Measurements from ENCODE around the gene EPHB2. TPM values are rescaled to one million over a fixed set of nuclear protein-coding genes. Genes with fewer than 3 reads are reported as not detected.

The EPHB2 gene
- polyA plus RNA-seq, 4 donors: 1.1 to 52.5 (median 15.8) TPM

GRCh38 chr1:22916471-22916820 is 205.8 kb downstream of the EPHB2 start:
- DNase-seq (peak; percentile 24 to 35), FAIRE-seq (no peak)
- Histone ChIP-seq H3K9me3 (ENCODE audit: control insufficient read depth in 2 of 2, insufficient read depth in 1 of 2, low read depth in 1 of 2, low read length in 1 of 2) (no peaks in the 10 kb centered on the region), H3K27ac (ENCODE audit: low read depth in 1 of 3, low read length in 2 of 3) (no peak overlapping the region), H3K27me3 (ENCODE audit: control insufficient read depth in 3 of 3, insufficient read depth in 3 of 3, low read length in 3 of 3) (peaks cover 0 to 2% (median 0%) of the 10 kb centered on the region in 3 donors), H3K4me1 (ENCODE audit: control insufficient read depth in 3 of 3, insufficient read depth in 2 of 3, low read depth in 1 of 3, low read length in 2 of 3) (peaks cover 0 to 4% (median 0%) of the 10 kb centered on the region in 3 donors), H3K36me3 (ENCODE audit: control insufficient read depth in 3 of 3, insufficient read depth in 2 of 3, low read depth in 1 of 3, low read length in 3 of 3) (peaks cover 0 to 57% (median 0%) of the 10 kb centered on the region in 3 donors), H3K4me3 (ENCODE audit: low read depth in 1 of 3, low read length in 3 of 3) (no peak overlapping the region)
- WGBS, 3 donors: 37 to 57% (median 46%) methylated on average over 11 to 12 of the region's 12 CpGs

- WGBS, 3 donors: 67 to 75% (median 75%) methylated on average over 5 of the region's 5 CpGs
- FAIRE-seq (no peak), DNase-seq (no peak)
- H3K27ac ChIP-seq (ENCODE audit: low read depth in 1 of 3, low read length in 2 of 3): no peak overlapping the region
- peaks cover 0 to 42% (median 0%) of the 10 kb centered on the region in 3 donors for H3K36me3 ChIP-seq (ENCODE audit: control insufficient read depth in 3 of 3, insufficient read depth in 2 of 3, low read depth in 1 of 3, low read length in 3 of 3)
- peaks cover 0 to 4% (median 0%) of the 10 kb centered on the region in 3 donors for H3K4me1 ChIP-seq (ENCODE audit: control insufficient read depth in 3 of 3, insufficient read depth in 2 of 3, low read depth in 1 of 3, low read length in 2 of 3)
- peaks cover 0 to 2% (median 0%) of the 10 kb centered on the region in 3 donors for H3K27me3 ChIP-seq (ENCODE audit: control insufficient read depth in 3 of 3, insufficient read depth in 3 of 3, low read length in 3 of 3)
- no peak overlapping the region for H3K4me3 ChIP-seq (ENCODE audit: low read depth in 1 of 3, low read length in 3 of 3)
- no peaks in the 10 kb centered on the region for H3K9me3 ChIP-seq (ENCODE audit: control insufficient read depth in 2 of 2, insufficient read depth in 1 of 2, low read depth in 1 of 2, low read length in 1 of 2)
Measured at GRCh38 chr1:22917989-22918388, 207.3 kb downstream of the EPHB2 start.

DNA sequence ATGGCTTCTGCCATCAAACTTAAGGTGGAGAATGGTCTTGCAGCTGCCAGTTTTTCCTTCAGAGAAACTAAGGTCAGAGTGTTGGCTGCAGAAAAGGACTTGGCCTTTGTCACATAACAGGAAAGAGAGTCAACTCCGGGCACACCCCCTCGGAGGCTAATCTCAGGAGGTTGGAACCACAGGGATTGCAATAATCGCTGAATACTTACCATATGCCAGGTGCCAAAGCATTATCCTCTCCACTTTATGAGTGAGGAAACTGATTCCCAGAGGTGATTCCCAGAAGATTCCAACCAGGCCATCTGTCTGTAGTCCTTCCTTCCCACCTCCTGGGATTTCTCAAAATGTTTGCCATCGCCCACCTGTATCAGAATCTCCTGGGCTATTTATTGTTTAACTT is 208.0 kb downstream of the EPHB2 start:
- Histone ChIP-seq H3K9me3 (ENCODE audit: control insufficient read depth in 2 of 2, insufficient read depth in 1 of 2, low read depth in 1 of 2, low read length in 1 of 2) (no peaks in the 10 kb centered on the region), H3K36me3 (ENCODE audit: control insufficient read depth in 3 of 3, insufficient read depth in 2 of 3, low read depth in 1 of 3, low read length in 3 of 3) (peaks cover 0 to 35% (median 0%) of the 10 kb centered on the region in 3 donors), H3K27ac (ENCODE audit: low read depth in 1 of 3, low read length in 2 of 3) (no peak overlapping the region), H3K4me3 (ENCODE audit: low read depth in 1 of 3, low read length in 3 of 3) (no peak overlapping the region), H3K27me3 (ENCODE audit: control insufficient read depth in 3 of 3, insufficient read depth in 3 of 3, low read length in 3 of 3) (peaks cover 0 to 2% (median 0%) of the 10 kb centered on the region in 3 donors), H3K4me1 (ENCODE audit: control insufficient read depth in 3 of 3, insufficient read depth in 2 of 3, low read depth in 1 of 3, low read length in 2 of 3) (peaks cover 0 to 4% (median 0%) of the 10 kb centered on the region in 3 donors)
- DNase-seq (no peak), FAIRE-seq (no peak)
- 27 to 65% (median 40%) methylated on average over 4 of the region's 4 CpGs for WGBS, 3 donors

DNA sequence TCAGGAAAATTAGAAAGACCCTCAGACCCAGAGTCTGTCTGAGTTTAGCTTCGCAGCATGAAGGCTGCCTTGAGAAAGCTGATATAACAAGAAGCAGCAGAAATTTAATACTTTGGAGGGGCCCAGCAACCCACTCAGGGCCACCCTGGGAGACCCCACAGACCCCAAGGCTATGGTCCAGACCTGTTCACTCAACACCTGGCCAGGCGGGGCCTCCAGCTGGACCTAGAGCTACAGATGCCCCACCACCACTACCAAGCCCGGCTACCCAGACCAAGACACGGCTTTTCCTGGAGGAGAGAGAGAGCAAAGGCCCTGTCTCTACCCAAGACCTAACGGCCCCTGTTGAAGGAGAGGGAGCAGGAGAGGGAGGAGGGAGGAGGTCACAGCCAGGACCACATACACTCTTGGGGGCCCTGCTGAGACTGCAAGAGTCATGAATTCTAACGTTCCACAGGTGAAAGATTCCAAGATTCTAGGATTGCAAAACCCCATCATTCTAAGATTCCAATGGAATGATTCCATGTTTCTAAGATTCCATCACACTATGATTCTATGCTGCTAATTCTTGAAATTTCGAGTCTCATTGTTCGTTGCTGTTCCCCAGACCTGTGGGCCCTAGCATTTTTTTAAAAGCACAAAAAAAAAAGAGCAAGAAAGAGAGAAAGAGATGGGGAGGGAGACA is 208.8 kb downstream of the EPHB2 start:
- peaks cover 0 to 28% (median 0%) of the 10 kb centered on the region in 3 donors for H3K36me3 ChIP-seq (ENCODE audit: control insufficient read depth in 3 of 3, insufficient read depth in 2 of 3, low read depth in 1 of 3, low read length in 3 of 3)
- DNase-seq: no peak
- H3K27ac ChIP-seq (ENCODE audit: low read depth in 1 of 3, low read length in 2 of 3): no peak overlapping the region
- 31 to 62% (median 36%) methylated on average over 8 of the region's 8 CpGs for WGBS, 3 donors
- H3K4me3 ChIP-seq (ENCODE audit: low read depth in 1 of 3, low read length in 3 of 3): no peak overlapping the region
- H3K9me3 ChIP-seq (ENCODE audit: control insufficient read depth in 2 of 2, insufficient read depth in 1 of 2, low read depth in 1 of 2, low read length in 1 of 2): no peaks in the 10 kb centered on the region
- FAIRE-seq: no peak
- peaks cover 0 to 2% (median 0%) of the 10 kb centered on the region in 3 donors for H3K27me3 ChIP-seq (ENCODE audit: control insufficient read depth in 3 of 3, insufficient read depth in 3 of 3, low read length in 3 of 3)
- H3K4me1 ChIP-seq (ENCODE audit: control insufficient read depth in 3 of 3, insufficient read depth in 2 of 3, low read depth in 1 of 3, low read length in 2 of 3): peaks cover 0 to 4% (median 0%) of the 10 kb centered on the region in 3 donors

DNA sequence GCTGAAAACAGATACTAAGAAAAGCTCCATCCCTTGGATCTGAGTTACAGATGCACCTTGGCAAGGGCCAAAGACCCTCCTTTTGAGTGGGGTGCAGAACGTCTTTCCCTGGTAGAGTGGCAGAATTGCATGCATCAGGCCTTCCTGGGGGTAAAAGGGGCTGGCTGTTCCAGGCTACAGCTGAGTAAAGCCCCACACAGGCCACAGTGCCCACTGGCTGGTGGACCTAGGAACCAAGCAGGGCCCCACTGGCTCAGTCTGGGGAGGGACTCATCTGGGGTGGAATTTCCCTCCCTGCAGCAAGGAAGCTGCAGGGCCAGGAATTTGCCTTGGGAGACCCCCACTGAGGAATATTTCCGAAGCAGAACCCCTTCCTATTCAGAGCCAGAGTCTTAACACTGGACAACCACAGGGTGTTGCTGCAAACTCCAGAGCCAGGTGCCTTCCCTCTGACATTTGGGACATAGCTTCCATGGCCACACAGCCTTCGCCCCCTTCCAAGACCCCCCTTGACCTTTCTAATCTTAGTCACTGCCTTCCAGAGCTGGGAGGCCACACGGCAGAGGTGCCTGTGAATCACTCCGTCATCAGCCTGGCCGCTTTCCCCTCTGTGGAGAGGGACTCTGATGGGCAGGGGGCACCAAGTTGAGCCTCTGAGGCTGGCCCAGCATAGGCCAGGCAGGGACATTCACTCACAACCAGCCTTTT is 209.5 kb downstream of the EPHB2 start:
- Histone ChIP-seq H3K9me3 (ENCODE audit: control insufficient read depth in 2 of 2, insufficient read depth in 1 of 2, low read depth in 1 of 2, low read length in 1 of 2) (no peaks in the 10 kb centered on the region), H3K27me3 (ENCODE audit: control insufficient read depth in 3 of 3, insufficient read depth in 3 of 3, low read length in 3 of 3) (peaks cover 0 to 2% (median 0%) of the 10 kb centered on the region in 3 donors), H3K4me1 (ENCODE audit: control insufficient read depth in 3 of 3, insufficient read depth in 2 of 3, low read depth in 1 of 3, low read length in 2 of 3) (peaks cover 0 to 4% (median 0%) of the 10 kb centered on the region in 3 donors), H3K4me3 (ENCODE audit: low read depth in 1 of 3, low read length in 3 of 3) (no peak overlapping the region), H3K36me3 (ENCODE audit: control insufficient read depth in 3 of 3, insufficient read depth in 2 of 3, low read depth in 1 of 3, low read length in 3 of 3) (peaks cover 0 to 21% (median 0%) of the 10 kb centered on the region in 3 donors), H3K27ac (ENCODE audit: low read depth in 1 of 3, low read length in 2 of 3) (no peak overlapping the region)
- DNase-seq: no peak
- 20 to 66% (median 50%) methylated on average over 6 of the region's 6 CpGs for WGBS, 3 donors
- FAIRE-seq: no peak

GRCh38 chr1:22920734-22921451 is 210.3 kb downstream of the EPHB2 start:
- peaks cover 0 to 2% (median 0%) of the 10 kb centered on the region in 3 donors for H3K27me3 ChIP-seq (ENCODE audit: control insufficient read depth in 3 of 3, insufficient read depth in 3 of 3, low read length in 3 of 3)
- no peak for DNase-seq
- 31 to 60% (median 45%) methylated on average over 8 of the region's 8 CpGs for WGBS, 3 donors
- no peak overlapping the region for H3K27ac ChIP-seq (ENCODE audit: low read depth in 1 of 3, low read length in 2 of 3)
- no peak for FAIRE-seq
- H3K36me3 ChIP-seq (ENCODE audit: control insufficient read depth in 3 of 3, insufficient read depth in 2 of 3, low read depth in 1 of 3, low read length in 3 of 3): peaks cover 0 to 13% (median 0%) of the 10 kb centered on the region in 3 donors
- no peak overlapping the region for H3K4me3 ChIP-seq (ENCODE audit: low read depth in 1 of 3, low read length in 3 of 3)
- no peaks in the 10 kb centered on the region for H3K9me3 ChIP-seq (ENCODE audit: control insufficient read depth in 2 of 2, insufficient read depth in 1 of 2, low read depth in 1 of 2, low read length in 1 of 2)
- no peaks in the 10 kb centered on the region for H3K4me1 ChIP-seq (ENCODE audit: control insufficient read depth in 3 of 3, insufficient read depth in 2 of 3, low read depth in 1 of 3, low read length in 2 of 3)

DNA sequence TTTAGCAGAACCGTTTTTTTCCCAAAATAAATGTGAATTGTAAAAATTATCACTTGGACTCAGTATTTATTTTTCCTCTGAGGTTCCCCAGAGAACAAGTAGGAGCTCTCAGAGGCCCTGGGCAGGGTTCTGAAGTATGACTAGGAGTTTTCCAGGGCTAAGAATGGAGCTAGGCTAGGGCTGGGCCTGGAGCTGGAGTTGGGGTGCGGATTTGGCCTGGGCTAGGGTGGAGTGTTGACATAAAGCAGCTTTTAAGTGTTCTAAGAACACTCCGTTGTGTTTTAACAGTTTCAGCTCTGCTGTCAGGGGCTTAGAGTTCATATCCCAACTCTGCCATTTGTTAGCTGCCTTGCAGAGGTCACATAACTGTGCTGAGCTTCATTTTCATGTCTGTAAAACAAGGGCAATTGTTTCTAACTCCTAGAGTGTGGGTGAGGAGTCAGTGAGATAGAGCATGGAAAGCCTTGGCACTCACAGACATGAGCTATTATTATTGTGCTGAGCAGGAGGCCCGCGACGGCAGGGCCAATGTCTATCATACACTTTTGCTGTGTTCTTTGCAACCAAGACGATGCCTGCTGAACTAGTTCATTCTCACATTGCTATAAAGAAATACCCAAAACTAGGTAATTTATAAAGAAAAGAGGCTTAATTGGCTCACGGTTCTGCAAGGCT is 210.9 kb downstream of the EPHB2 start:
- FAIRE-seq: no peak
- 59 to 70% (median 63%) methylated on average over 8 of the region's 8 CpGs for WGBS, 3 donors
- no peak for DNase-seq

GRCh38 chr1:22922640-22923039 is 212.0 kb downstream of the EPHB2 start:
- Histone ChIP-seq H3K27me3 (ENCODE audit: control insufficient read depth in 3 of 3, insufficient read depth in 3 of 3, low read length in 3 of 3) (peaks cover 0 to 9% (median 0%) of the 10 kb centered on the region in 3 donors), H3K4me1 (ENCODE audit: control insufficient read depth in 3 of 3, insufficient read depth in 2 of 3, low read depth in 1 of 3, low read length in 2 of 3) (no peaks in the 10 kb centered on the region), H3K36me3 (ENCODE audit: control insufficient read depth in 3 of 3, insufficient read depth in 2 of 3, low read depth in 1 of 3, low read length in 3 of 3) (no peaks in the 10 kb centered on the region), H3K4me3 (ENCODE audit: low read depth in 1 of 3, low read length in 3 of 3) (no peak overlapping the region), H3K9me3 (ENCODE audit: control insufficient read depth in 2 of 2, insufficient read depth in 1 of 2, low read depth in 1 of 2, low read length in 1 of 2) (no peaks in the 10 kb centered on the region), H3K27ac (ENCODE audit: low read depth in 1 of 3, low read length in 2 of 3) (no peak overlapping the region)
- FAIRE-seq (no peak), DNase-seq (no peak)
- WGBS, 3 donors: 89 to 100% (median 93%) methylated on average over 1 of the region's 1 CpG

More for the DNA sequence above, 210.9 kb downstream of the EPHB2 start:
- H3K4me3 ChIP-seq (ENCODE audit: low read depth in 1 of 3, low read length in 3 of 3): no peak overlapping the region
- peaks cover 0 to 7% (median 0%) of the 10 kb centered on the region in 3 donors for H3K36me3 ChIP-seq (ENCODE audit: control insufficient read depth in 3 of 3, insufficient read depth in 2 of 3, low read depth in 1 of 3, low read length in 3 of 3)
- no peaks in the 10 kb centered on the region for H3K4me1 ChIP-seq (ENCODE audit: control insufficient read depth in 3 of 3, insufficient read depth in 2 of 3, low read depth in 1 of 3, low read length in 2 of 3)
- H3K9me3 ChIP-seq (ENCODE audit: control insufficient read depth in 2 of 2, insufficient read depth in 1 of 2, low read depth in 1 of 2, low read length in 1 of 2): no peaks in the 10 kb centered on the region
- no peak overlapping the region for H3K27ac ChIP-seq (ENCODE audit: low read depth in 1 of 3, low read length in 2 of 3)
- peaks cover 0 to 5% (median 0%) of the 10 kb centered on the region in 3 donors for H3K27me3 ChIP-seq (ENCODE audit: control insufficient read depth in 3 of 3, insufficient read depth in 3 of 3, low read length in 3 of 3)
